ENCODE data around the gene TRIM72.

DNA sequence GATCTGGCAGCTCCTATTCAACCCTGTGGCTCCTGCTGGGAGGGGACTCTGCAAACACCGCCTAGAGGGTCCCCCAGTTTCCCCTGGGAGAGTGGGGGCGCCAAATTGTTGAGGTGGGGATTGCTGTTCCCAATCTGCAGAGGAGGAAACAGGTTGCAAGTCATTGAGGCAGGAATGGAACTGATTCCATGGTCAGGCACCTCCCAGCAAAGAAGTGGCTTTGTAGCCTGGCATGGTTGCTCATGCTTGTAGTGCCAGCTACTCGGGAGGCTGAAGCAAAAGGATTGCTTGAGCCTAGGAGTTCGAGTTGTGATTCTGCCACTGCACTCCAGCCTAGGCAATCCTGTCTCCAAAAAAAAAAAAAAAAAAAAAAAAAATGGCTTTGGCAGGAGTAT lies 3.2 kb downstream of the TRIM72 start:
- no peak for TF ChIP-seq EZH2 (IDR thresholded peaks at IDR 0.05; ENCODE audit: low read depth)
- TF ChIP-seq, protein P1, sequence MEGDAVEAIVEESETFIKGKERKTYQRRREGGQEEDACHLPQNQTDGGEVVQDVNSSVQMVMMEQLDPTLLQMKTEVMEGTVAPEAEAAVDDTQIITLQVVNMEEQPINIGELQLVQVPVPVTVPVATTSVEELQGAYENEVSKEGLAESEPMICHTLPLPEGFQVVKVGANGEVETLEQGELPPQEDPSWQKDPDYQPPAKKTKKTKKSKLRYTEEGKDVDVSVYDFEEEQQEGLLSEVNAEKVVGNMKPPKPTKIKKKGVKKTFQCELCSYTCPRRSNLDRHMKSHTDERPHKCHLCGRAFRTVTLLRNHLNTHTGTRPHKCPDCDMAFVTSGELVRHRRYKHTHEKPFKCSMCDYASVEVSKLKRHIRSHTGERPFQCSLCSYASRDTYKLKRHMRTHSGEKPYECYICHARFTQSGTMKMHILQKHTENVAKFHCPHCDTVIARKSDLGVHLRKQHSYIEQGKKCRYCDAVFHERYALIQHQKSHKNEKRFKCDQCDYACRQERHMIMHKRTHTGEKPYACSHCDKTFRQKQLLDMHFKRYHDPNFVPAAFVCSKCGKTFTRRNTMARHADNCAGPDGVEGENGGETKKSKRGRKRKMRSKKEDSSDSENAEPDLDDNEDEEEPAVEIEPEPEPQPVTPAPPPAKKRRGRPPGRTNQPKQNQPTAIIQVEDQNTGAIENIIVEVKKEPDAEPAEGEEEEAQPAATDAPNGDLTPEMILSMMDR (conservative IDR thresholded peaks at IDR 0.05): no peak
